Peyer's patch (tissue), 4 donors: ENCODE results near the gene FMO3. TPM values are rescaled to one million over a fixed set of nuclear protein-coding genes. Genes with fewer than 3 reads are reported as not detected.

Experiments used
- DNase-seq, 3 donors: peaks; one replicate each; pipeline ENCODE4 v3.0.0-alpha.2; 2017 to 2019
- H3K27ac ChIP-seq, 4 donors: fragments of 200-600 bp; sonication (generic); one replicate each; pipeline ENCODE4 v1.5.1; 2016 to 2019
- H3K27me3 ChIP-seq, 2 donors: fragments of 200-600 bp; sonication (generic); one replicate each; pipeline ENCODE4 v1.5.1; 2019
- H3K36me3 ChIP-seq, 3 donors: fragments of 200-600 bp; sonication (generic); one replicate each; pipeline ENCODE4 v1.5.1; 2016 to 2019
- H3K4me1 ChIP-seq, 4 donors: fragments of 200-600 bp; sonication (generic); one replicate each; pipeline ENCODE4 v1.5.1; 2016 to 2019
- H3K4me3 ChIP-seq, 4 donors: fragments of 200-600 bp; sonication (generic); 1 replicate in 3 of 4; 2 replicates in 1 of 4; pipeline ENCODE4 v1.5.1; 2016 to 2019; ENCODE audit warnings: mild to moderate bottlenecking in 1 of 4
- H3K9me3 ChIP-seq, 4 donors: fragments of 200-600 bp; sonication (generic); one replicate each; pipeline ENCODE4 v1.5.1; 2016 to 2019; ENCODE audit warnings: mild to moderate bottlenecking in 1 of 4
- POLR2A ChIP-seq, 2 donors: fragments of 450-650 bp; IDR thresholded peaks; one replicate each; pipeline ENCODE4 v1.5.1; 2017; ENCODE audit warnings: antibody characterized with exemption in 2 of 2, mild to moderate bottlenecking in 2 of 2, moderate library complexity in 2 of 2
- total RNA-seq, 4 donors: library from RNA; depleted of rRNA; stranded (reverse); fragments of >200 nt; gene quantifications; one replicate each; pipeline ENCODE4 v1.1.0, GENCODE V29; 2016
- TF ChIP-seq, protein P1 (sequence below), 6 experiments: fragments of 450-650 bp in 4 of 6; fragments of 200-600 bp in 2 of 6; sonication (generic) in 1 of 6; IDR thresholded peaks; one replicate each; pipeline ENCODE4 v1.5.1; 2017 to 2019; ENCODE audit warnings: antibody characterized with exemption in 6 of 6, mild to moderate bottlenecking in 3 of 6, moderate library complexity in 1 of 6

The FMO3 gene
- total RNA-seq, 4 donors from 2014 or later: 3.2 to 14.0 TPM; not detected in 2

DNA sequence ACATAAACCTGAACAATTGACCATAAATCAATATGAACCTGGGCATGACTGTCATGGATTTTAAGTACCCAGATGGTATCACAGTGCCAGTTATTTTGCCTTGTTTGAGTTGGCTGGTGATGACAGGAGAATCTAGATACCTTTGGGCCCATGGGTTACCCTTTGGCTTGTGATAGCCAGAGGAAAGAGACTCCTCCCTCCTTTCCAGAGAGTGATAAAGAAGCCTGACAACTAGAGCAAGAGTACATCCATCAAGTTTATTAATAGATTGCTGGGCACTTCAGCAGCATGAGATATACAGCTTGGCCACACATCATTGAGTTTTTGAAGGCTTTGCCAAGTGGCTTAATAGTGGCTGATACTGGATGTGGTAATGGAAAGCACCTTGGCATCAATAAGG lies 6.6 kb upstream of the FMO3 start:
- Histone ChIP-seq H3K27me3 (no peaks in the 10 kb centered on the region), H3K36me3 (no peaks in the 10 kb centered on the region), H3K27ac (no peak overlapping the region), H3K4me3 (no peak overlapping the region), H3K4me1 (peaks cover 0 to 6% (median 0%) of the 10 kb centered on the region in 4 donors), H3K9me3 (no peaks in the 10 kb centered on the region)
- TF ChIP-seq POLR2A (IDR thresholded peaks at IDR 0.05): no peak
- TF ChIP-seq, protein P1, sequence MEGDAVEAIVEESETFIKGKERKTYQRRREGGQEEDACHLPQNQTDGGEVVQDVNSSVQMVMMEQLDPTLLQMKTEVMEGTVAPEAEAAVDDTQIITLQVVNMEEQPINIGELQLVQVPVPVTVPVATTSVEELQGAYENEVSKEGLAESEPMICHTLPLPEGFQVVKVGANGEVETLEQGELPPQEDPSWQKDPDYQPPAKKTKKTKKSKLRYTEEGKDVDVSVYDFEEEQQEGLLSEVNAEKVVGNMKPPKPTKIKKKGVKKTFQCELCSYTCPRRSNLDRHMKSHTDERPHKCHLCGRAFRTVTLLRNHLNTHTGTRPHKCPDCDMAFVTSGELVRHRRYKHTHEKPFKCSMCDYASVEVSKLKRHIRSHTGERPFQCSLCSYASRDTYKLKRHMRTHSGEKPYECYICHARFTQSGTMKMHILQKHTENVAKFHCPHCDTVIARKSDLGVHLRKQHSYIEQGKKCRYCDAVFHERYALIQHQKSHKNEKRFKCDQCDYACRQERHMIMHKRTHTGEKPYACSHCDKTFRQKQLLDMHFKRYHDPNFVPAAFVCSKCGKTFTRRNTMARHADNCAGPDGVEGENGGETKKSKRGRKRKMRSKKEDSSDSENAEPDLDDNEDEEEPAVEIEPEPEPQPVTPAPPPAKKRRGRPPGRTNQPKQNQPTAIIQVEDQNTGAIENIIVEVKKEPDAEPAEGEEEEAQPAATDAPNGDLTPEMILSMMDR (IDR thresholded peaks at IDR 0.05): no peak
- DNase-seq: no peak

GRCh38 chr1:171084870-171085269 lies 5.8 kb upstream of the FMO3 start:
- DNase-seq: no peak
- Histone ChIP-seq H3K4me1 (peaks cover 0 to 6% (median 0%) of the 10 kb centered on the region in 4 donors), H3K4me3 (no peak overlapping the region), H3K27ac (no peak overlapping the region), H3K36me3 (no peaks in the 10 kb centered on the region), H3K27me3 (no peaks in the 10 kb centered on the region), H3K9me3 (no peaks in the 10 kb centered on the region)
- TF ChIP-seq, protein P1 (IDR thresholded peaks at IDR 0.05): no peak
- TF ChIP-seq POLR2A (IDR thresholded peaks at IDR 0.05): no peak

DNA sequence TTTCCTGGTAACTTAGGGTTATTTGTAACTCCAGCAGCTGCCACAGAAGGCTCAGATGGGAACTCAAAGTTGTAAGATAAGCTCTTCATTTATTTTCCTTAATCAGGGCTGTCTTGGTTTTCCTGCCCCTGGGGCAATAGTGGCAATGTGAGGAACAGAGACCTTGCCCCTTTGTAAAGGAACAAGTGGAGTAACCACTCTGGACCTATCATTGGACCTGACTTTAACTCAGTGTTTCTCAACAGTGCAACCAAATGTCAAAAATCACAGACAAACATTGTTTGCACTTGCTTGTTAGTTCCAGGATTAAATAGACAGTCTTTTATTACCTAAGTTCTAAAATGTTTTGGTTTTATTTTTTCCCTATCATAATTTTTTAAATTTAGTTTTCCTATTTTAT lies 2.8 kb upstream of the FMO3 start:
- no peaks in the 10 kb centered on the region for H3K27me3 ChIP-seq
- H3K4me1 ChIP-seq: no peaks in the 10 kb centered on the region
- H3K27ac ChIP-seq: no peak overlapping the region
- no peak for DNase-seq
- H3K4me3 ChIP-seq: no peak overlapping the region
- no peaks in the 10 kb centered on the region for H3K9me3 ChIP-seq
- no peak for TF ChIP-seq POLR2A (IDR thresholded peaks at IDR 0.05)
- TF ChIP-seq, protein P1 (IDR thresholded peaks at IDR 0.05): no peak
- no peaks in the 10 kb centered on the region for H3K36me3 ChIP-seq

DNA sequence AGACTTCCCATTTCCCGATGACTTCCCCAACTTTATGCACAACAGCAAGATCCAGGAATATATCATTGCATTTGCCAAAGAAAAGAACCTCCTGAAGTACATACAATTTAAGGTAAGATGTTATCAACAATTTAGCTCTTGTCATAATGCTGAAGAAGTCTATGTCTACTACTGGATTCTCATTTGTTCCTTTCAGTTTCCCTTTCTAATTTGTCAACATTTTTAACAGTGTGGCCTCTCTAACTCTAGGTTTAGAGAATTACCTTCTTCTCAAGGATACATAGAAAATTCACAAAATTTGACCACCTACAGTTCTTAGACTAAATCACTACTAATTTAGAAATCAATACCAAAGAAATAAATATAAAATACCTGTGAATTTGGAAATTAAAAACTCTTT lies 13.2 kb downstream of the FMO3 start:
- Histone ChIP-seq H3K9me3 (no peaks in the 10 kb centered on the region), H3K4me3 (no peak overlapping the region), H3K4me1 (no peaks in the 10 kb centered on the region), H3K36me3 (no peaks in the 10 kb centered on the region), H3K27me3 (no peaks in the 10 kb centered on the region), H3K27ac (no peak overlapping the region)
- TF ChIP-seq, protein P1 (IDR thresholded peaks at IDR 0.05): no peak
- no peak for TF ChIP-seq POLR2A (IDR thresholded peaks at IDR 0.05)
- DNase-seq: no peak

DNA sequence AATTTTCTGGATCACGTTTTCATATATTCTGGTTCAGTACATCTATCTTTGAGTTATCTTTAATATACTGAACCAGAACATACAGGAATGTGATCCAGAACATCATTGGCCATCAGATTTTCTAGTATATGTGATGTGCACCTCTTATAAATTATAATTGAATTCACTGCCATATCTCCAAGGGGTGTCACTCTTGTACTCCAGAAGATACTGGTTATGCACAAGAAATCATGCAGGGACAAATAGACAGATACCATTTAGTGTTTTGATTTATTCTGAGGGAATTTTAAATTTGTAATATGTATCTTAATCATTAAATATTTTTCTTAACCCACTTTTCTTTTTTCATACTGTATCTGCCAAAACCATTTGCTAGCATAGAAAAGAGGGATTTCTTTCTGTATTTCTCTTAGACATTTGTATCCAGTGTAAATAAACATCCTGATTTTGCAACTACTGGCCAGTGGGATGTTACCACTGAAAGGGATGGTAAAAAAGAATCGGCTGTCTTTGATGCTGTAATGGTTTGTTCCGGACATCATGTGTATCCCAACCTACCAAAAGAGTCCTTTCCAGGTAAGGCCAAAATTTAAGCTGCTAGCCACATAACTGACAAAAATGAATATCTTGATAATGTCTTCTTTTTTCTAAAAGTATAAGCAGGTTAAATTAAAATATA lies 16.7 kb downstream of the FMO3 start:
- TF ChIP-seq, protein P1 (IDR thresholded peaks at IDR 0.05): peak in 2 of 6 experiments; percentile 14 to 27
- no peak for TF ChIP-seq POLR2A (IDR thresholded peaks at IDR 0.05)
- Histone ChIP-seq H3K27me3 (no peaks in the 10 kb centered on the region), H3K36me3 (no peaks in the 10 kb centered on the region), H3K27ac (no peak overlapping the region), H3K4me1 (no peaks in the 10 kb centered on the region), H3K9me3 (no peaks in the 10 kb centered on the region), H3K4me3 (no peak overlapping the region)
- no peak for DNase-seq
